ENCODE measurements around the gene SYNPR.
A peak's percentile ranks its signal among the peaks of the same experiment; 100 is the strongest.
"Not testable (repeated sequence)": the region's sequence is repeated elsewhere in the genome, so short reads cannot be mapped to it uniquely, and the experiment has no call there.

Gene SYNPR

DNA sequence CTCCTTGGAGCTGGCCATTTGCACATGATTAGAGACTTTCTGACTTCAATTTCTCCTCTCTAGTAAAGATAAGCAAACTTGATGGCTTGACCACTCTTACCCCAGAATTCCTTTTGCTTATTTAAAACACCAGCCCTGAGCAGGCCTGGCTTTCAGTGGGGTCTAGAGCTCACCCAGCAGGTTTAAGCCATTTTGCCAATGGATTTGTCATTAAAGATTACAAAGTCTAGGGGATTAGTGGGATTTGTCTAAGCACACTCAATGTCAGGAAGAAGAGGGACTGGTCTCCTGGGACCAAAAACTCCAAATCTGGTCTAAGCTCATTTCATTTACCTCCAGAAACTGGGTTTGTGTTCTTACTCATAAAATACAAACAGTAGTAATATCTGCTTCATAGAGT, 317.1 kb downstream of the SYNPR start:
- in situ Hi-C loops (cut with HindIII; ENCODE audit: low pct_unique_long_range_greater_than_20kb, low sequenced_read_pairs), result no loop called here
- DNase-seq (ENCODE audit: low read depth in 1 of 2, low spot score in 1 of 2), result no peak
- no peak for TF ChIP-seq JUND (IDR thresholded peaks at IDR 0.05; ENCODE audit: low read depth)

DNA sequence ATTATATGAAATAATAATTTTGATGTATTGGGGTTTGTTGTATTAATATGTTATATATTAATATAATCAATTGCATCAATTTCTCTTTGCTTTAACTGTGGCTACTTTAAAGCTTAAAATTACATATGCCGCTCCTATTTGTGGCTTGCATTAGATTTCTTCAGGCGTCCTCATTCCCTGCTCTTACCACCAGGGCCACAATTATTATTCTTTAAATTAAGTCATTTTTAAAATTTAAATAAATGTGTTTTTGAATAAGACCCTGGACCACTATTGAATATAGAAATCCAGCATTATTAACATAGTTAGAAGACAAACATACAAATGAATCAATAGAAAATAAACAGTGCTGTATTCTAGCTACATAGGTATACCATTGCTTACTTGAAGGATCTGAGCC, 318.9 kb downstream of the SYNPR start:
- DNase-seq (ENCODE audit: low read depth in 1 of 2, low spot score in 1 of 2), result no peak
- TF ChIP-seq JUND (IDR thresholded peaks at IDR 0.05; ENCODE audit: low read depth), result no peak
- in situ Hi-C loops (cut with HindIII; ENCODE audit: low pct_unique_long_range_greater_than_20kb, low sequenced_read_pairs), result no loop called here

DNA sequence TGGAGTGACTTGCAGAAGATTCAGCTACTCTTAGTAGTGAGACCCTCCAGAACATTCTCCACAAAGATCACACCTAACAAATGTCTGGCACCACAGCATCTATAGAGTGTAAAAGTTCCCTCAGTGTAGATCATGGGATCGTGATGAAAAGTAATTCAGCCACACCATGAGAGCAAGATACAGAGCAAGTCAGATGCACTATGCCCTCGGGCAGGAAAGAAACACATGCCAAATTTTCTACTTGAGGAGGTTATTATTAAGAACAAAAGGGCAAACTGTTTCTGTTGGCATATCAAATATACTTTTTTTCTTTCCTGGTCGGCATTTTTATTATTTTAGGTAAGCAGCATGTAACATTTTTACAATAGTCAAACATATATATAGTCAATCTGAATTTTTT, 329.6 kb downstream of the SYNPR start:
- in situ Hi-C loops (cut with HindIII; ENCODE audit: low pct_unique_long_range_greater_than_20kb, low sequenced_read_pairs), result no loop called here
- TF ChIP-seq JUND (IDR thresholded peaks at IDR 0.05; ENCODE audit: low read depth), result no peak
- no peak for DNase-seq (ENCODE audit: low read depth in 1 of 2, low spot score in 1 of 2)

DNA sequence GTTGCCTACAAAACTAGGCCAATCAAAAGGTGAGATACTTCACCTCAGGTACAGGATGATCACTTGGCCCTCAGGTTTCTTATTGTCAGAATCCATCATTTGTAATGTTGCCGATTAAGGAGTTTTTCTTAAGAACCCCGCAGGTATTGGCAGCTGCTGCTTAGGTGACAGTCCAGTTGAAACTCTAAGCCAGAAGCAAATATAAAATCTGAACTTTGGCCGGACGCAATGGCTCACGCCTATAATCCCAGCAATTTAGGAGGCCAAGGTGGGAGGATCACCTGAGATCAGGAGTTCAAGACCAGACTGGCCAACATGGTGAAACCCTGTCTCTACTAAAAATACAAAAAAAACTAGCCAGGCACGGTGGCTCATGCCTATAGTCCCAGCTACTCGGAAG, 331.3 kb downstream of the SYNPR start:
- TF ChIP-seq JUND (IDR thresholded peaks at IDR 0.05; ENCODE audit: low read depth), result no peak
- in situ Hi-C loops (cut with HindIII; ENCODE audit: low pct_unique_long_range_greater_than_20kb, low sequenced_read_pairs), result no loop called here
- DNase-seq (ENCODE audit: low read depth in 1 of 2, low spot score in 1 of 2), result no peak

DNA sequence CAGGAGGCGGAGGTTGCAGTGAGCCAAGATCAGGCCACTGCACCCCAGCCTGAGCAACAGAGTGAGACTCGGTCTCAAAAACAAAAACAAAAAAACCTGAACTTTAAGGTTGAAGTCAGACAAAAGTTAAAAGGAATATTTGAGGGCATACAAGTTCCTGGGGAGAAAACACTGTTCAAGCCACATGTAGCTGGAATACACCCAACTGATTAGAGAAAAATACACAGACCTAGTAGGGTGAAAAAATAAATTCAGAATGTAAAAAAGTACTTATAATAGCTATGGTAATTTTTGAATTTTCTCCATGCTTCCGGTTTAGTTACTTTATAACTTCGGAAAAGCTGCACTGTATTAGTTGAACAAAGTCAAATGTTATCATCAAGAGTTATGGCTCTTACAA, 331.7 kb downstream of the SYNPR start:
- DNase-seq (ENCODE audit: low read depth in 1 of 2, low spot score in 1 of 2), result no peak
- no peak for TF ChIP-seq JUND (IDR thresholded peaks at IDR 0.05; ENCODE audit: low read depth)
- in situ Hi-C loops (cut with HindIII; ENCODE audit: low pct_unique_long_range_greater_than_20kb, low sequenced_read_pairs), result no loop called here

DNA sequence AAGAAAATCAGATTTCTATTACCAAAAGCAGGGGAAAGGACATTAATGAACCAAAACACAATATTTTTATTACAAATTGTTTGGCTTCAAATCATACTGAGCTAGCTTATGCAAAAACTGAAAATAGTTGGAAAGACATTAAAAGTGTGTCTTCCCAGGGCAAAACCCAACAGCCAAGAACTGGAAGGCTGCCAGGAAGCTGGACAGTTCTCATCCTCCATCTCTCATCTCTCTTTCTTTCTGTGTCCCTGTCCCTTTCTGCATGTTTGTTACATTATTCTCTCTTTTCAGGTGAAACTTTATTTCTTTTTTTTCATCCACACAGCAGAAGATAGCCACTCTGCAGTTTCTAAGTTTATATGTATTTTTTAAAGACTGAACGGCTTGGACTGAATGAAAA, 333.3 kb downstream of the SYNPR start:
- no peak for TF ChIP-seq JUND (IDR thresholded peaks at IDR 0.05; ENCODE audit: low read depth)
- DNase-seq (ENCODE audit: low read depth in 1 of 2, low spot score in 1 of 2), result no peak
- in situ Hi-C loops (cut with HindIII; ENCODE audit: low pct_unique_long_range_greater_than_20kb, low sequenced_read_pairs), result no loop called here

DNA sequence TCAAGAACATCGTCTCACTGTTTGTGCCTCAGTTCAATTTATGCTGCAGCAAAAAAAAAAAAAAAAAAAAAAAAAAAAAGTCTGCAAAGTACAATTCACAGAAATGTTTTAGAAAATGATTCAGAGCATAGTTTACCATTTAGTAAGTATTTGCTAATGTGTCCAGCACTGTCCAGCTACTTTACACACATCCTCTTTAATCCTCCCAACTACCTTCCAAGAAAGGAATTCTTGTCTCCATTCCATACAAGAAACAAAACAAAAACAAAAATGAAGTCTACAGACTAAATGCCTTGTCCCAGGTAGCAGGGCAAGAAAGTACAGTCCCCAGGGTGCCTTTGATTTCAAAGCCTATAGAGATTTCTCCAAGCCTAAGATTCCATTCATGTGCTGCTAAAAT, 335.5 kb downstream of the SYNPR start:
- in situ Hi-C loops (cut with HindIII; ENCODE audit: low pct_unique_long_range_greater_than_20kb, low sequenced_read_pairs), result no loop called here
- TF ChIP-seq JUND (IDR thresholded peaks at IDR 0.05; ENCODE audit: low read depth), result no peak
- no peak for DNase-seq (ENCODE audit: low read depth in 1 of 2, low spot score in 1 of 2)

DNA sequence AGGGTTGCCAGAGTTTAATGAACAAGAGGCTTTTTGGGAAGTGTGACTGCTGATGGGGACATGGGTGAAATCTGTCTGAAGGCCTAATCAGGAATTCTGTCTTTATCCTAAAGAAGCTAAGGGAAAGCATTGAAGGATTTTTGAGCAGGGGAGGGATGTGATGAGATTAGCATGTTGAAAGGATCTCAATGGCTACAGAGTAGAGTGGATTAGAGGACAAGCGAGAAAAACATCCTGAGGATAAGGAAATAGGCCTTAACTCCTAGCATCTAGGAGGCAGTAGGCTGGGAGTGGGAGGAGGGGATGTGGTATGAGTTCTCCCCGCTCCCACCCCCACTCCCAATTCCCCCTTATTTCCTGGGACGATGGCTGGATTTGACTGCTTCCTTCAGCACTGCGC, 339.3 kb downstream of the SYNPR start:
- in situ Hi-C loops (cut with HindIII; ENCODE audit: low pct_unique_long_range_greater_than_20kb, low sequenced_read_pairs), result no loop called here
- TF ChIP-seq JUND (IDR thresholded peaks at IDR 0.05; ENCODE audit: low read depth), result no peak
- DNase-seq (ENCODE audit: low read depth in 1 of 2, low spot score in 1 of 2), result no peak

DNA sequence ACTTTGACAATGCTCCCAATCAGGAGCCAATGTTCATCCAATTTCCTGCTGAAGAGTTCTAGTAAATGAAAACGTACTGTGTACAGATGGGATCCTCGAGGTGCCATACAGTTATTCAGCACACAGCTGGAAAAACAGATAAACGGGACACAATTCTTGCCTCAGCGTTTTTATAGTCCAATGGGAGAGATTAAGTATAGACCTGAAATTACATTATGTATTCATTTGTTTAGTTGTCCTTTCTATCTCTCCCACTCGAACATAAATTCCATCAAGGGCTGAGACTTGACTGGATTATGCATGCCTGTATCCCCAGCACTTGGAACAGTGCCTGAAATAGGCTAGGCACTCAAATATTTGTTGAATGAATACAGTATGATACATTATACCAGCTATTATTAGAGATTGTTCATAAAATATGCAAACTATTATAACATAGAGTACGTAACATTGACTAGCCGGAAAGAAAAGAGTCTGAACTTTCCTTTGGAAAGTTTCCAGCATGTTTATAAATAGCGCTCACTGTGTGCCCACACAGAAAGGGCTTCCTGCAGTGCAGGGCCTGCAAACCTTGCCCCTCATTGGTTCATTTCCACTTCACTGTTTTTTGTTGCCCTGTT, 346.9 kb downstream of the SYNPR start:
- in situ Hi-C loops (cut with HindIII; ENCODE audit: low pct_unique_long_range_greater_than_20kb, low sequenced_read_pairs), result no loop called here
- no peak for DNase-seq (ENCODE audit: low read depth in 1 of 2, low spot score in 1 of 2)

DNA sequence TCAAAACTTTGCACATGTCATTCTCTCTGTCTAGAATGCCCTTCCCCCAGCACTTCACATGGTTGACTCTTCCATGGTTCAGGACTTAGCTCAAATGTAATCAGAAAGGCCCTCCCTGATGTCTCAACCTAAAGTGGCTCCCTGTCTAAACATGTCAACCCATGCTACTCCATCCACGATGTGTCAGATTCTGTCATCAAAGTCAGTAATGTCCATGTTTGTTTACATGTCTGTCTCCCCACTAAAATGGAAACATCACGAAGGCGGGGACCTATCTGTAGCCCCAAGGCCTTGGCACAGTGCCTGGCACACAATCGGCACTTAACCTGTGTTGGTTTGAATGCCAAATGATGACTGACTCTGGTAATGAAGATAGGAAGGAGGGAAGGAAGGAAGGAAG, 353.6 kb downstream of the SYNPR start:
- no peak for TF ChIP-seq JUND (IDR thresholded peaks at IDR 0.05; ENCODE audit: low read depth)
- no peak for DNase-seq (ENCODE audit: low read depth in 1 of 2, low spot score in 1 of 2)
- in situ Hi-C loops (cut with HindIII; ENCODE audit: low pct_unique_long_range_greater_than_20kb, low sequenced_read_pairs), result no loop called here

More for the DNA sequence above, 346.9 kb downstream of the SYNPR start:
- no peak for TF ChIP-seq JUND (IDR thresholded peaks at IDR 0.05; ENCODE audit: low read depth)

DNA sequence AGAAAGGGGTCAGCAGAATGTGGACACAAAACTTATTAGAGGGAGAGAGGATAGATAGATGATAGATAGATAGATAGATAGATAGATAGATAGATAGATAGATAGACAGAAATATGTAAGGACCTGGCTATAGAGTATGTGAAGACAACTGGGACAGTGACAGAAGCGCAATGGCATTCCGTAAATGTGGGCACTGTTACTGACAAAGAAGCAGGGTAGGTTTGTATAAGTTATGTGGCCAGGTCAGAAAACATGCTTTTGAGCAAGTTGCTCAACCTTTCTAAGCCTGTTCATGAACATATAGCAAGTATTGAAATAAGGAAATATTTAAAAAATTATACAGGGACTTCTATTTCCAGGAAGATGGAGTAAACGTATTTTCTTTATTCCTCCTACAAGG, 357.1 kb downstream of the SYNPR start:
- no peak for TF ChIP-seq JUND (IDR thresholded peaks at IDR 0.05; ENCODE audit: low read depth)
- in situ Hi-C loops (cut with HindIII; ENCODE audit: low pct_unique_long_range_greater_than_20kb, low sequenced_read_pairs), result no loop called here
- no peak for DNase-seq (ENCODE audit: low read depth in 1 of 2, low spot score in 1 of 2)

DNA sequence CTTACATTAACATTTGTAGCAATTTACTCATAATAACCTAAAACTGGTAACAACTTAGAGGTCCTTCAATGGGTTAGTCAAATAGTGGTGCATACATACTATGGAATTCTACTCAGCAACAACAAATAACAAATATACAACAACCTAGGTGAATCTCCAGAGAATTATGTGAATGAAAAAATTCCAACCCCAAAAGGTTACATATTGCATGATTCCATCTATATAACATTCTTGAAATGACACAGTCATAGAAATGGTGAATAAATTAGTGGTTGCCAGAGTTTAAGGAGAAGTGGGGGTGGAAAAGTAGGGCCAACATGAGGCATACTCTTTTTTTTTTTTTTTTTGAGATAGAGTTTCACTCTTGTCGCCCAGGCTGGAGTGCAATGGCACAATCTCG, 361.7 kb downstream of the SYNPR start:
- in situ Hi-C loops (cut with HindIII; ENCODE audit: low pct_unique_long_range_greater_than_20kb, low sequenced_read_pairs), result no loop called here
- DNase-seq (ENCODE audit: low read depth in 1 of 2, low spot score in 1 of 2), result no peak
- no peak for TF ChIP-seq JUND (IDR thresholded peaks at IDR 0.05; ENCODE audit: low read depth)

DNA sequence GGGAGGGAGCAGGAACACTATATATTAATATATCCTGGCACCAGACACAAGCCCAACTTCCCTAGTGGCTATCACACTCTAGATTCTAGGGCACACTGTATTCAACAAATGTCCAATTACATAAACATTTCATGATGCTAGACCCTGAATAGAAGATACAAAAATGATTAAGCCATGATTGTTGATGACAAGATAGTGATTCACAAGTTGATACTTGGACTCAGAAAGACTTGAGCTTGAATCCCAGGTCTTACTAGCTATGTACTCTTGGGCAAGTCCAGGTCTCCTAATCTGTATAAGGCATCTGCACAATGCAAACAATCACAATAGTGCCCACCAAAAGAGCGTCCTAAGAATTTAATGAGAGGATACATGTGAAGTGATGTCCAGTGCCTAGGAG, 364.4 kb downstream of the SYNPR start:
- in situ Hi-C loops (cut with HindIII; ENCODE audit: low pct_unique_long_range_greater_than_20kb, low sequenced_read_pairs), result no loop called here
- no peak for TF ChIP-seq JUND (IDR thresholded peaks at IDR 0.05; ENCODE audit: low read depth)
- no peak for DNase-seq (ENCODE audit: low read depth in 1 of 2, low spot score in 1 of 2)

DNA sequence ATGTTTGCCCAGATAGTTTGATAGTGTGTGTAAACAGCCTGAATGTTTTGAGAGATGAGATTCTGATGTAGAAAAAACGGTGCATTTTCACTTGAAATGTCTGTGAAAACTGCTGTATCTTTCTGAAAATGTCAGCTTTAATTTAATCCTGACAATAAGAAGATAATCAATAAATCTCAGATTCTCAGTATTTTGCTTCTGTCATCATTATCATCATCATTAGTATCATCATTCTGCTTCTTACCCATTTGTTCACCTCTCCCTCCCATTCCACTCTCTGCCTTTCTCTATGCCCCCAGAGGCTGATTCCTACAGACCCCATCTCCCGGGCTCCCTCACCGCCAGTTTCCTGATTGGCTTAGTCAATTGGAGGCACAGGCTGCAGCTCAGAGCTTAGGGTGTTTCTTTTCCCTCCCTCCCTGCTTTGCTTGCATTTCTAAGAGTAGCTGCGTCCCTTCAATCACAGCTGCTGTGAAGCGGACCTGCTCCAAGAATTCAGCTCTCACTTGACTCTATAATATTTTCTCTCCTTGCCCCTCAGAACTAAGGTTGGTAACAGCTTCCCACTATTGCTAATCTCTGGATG, 366.2 kb downstream of the SYNPR start:
- DNase-seq (ENCODE audit: low read depth in 1 of 2, low spot score in 1 of 2), result no peak
- no peak for TF ChIP-seq JUND (IDR thresholded peaks at IDR 0.05; ENCODE audit: low read depth)
- in situ Hi-C loops (cut with HindIII; ENCODE audit: low pct_unique_long_range_greater_than_20kb, low sequenced_read_pairs), result no loop called here

DNA sequence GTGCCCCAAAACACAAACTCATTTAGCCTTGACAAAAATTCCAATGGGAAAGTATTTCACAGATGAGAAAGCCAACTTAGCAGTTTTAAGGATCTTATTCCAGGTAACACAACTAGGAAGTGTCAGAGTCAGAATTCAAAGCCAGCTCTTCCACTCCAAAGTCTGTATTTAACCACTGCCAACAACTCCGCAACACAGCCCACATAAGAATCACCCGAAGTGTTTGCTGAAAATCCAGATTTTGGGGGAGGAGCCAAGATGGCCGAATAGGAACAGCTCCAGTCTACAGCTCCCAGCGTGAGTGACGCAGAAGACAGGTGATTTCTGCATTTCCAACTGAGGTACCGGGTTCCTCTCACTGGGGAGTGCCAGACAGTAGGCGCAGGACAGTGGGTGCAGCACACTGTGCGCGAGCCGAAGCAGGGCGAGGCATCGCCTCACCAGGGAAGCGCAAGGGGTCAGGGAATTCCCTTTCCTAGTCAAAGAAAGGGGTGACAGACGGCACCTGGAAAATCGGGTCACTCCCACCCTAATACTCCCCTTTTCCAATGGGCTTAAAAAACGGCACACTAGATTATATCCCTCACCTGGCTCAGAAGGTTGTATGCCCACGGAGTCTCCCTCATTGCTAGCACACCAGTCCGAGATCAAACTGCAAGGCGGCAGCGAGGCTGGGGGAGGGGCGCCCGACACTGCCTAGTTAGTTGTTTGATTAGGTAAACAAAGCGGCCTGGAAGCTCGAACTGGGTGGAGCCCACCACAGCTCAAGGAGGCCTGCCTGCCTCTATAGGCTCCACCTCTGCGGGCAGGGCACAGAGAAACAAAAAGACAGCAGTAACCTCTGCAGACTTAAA, 367.0 kb downstream of the SYNPR start:
- peak in 1 of 2 experiments; percentile 5 for DNase-seq (ENCODE audit: low read depth in 1 of 2, low spot score in 1 of 2)
- in situ Hi-C loops (cut with HindIII; ENCODE audit: low pct_unique_long_range_greater_than_20kb, low sequenced_read_pairs), result not testable (repeated sequence)

Data from T47D (cell line).